Neural cell (in vitro differentiated cells): ENCODE measurements around the gene TNFAIP3.
A peak's percentile ranks its signal among the peaks of the same experiment; 100 is the strongest.

Experiments
- EP300 ChIP-seq: fragments of 450-650 bp; conservative IDR thresholded peaks from 2 replicates; pipeline ENCODE4 v1.6.1; 2014; ENCODE audit warnings: antibody characterized with exemption, mild to moderate bottlenecking, moderate library complexity; ENCODE audit not compliant: poor library complexity, severe bottlenecking
- MXI1 ChIP-seq: fragments of 450-650 bp; conservative IDR thresholded peaks from 2 replicates; pipeline ENCODE4 v1.6.1; 2014; ENCODE audit warnings: antibody characterized with exemption, mild to moderate bottlenecking; ENCODE audit not compliant: poor library complexity, severe bottlenecking
- POLR2AphosphoS5 ChIP-seq: IDR thresholded peaks from 2 replicates; pipeline ENCODE4 v1.6.1; 2012
- RAD21 ChIP-seq: fragments of 450-650 bp; conservative IDR thresholded peaks from 2 replicates; pipeline ENCODE4 v1.6.1; 2014; ENCODE audit warnings: antibody characterized with exemption, mild to moderate bottlenecking, moderate library complexity
- TAF1 ChIP-seq: IDR thresholded peaks from 2 replicates; pipeline ENCODE4 v1.6.1; 2012; ENCODE audit warnings: low read depth
- TF ChIP-seq, protein P1 (sequence below): fragments of 450-650 bp; IDR thresholded peaks from 2 replicates; pipeline ENCODE4 v1.5.1; 2014; ENCODE audit warnings: antibody characterized with exemption, mild to moderate bottlenecking, moderate library complexity; ENCODE audit not compliant: poor library complexity, severe bottlenecking

DNA sequence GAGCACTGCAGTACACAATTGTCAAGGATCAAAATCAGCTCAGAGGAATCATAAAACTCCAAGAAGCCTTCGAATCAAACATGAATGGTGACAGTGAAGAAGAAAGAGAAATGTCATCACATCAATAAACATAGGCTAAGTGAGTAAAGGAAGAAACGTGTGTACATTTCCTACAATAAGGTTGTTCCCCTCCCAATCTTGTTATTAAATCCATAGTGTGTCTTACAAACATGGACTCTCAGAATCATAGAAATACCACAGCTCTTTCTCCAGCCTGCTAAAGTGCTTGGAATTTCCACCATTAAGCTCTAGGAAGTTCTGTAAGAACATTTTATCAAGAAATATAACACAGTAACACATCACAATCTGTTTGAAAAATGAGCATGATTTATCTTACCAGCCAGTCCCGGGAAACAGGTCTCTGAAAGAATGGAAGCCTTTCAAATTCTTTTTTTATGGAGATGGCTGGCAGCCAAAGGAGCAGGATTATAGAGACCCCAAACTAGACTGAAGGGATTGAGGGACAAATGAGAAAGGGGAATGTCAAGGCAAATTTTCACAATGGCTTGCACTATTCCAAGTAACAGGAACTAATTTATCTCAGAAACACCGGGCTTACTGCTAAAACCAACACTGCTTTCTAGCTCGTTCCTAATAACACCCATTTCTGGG lies 4.5 kb upstream of the TNFAIP3 start:
- TF ChIP-seq, protein P1, sequence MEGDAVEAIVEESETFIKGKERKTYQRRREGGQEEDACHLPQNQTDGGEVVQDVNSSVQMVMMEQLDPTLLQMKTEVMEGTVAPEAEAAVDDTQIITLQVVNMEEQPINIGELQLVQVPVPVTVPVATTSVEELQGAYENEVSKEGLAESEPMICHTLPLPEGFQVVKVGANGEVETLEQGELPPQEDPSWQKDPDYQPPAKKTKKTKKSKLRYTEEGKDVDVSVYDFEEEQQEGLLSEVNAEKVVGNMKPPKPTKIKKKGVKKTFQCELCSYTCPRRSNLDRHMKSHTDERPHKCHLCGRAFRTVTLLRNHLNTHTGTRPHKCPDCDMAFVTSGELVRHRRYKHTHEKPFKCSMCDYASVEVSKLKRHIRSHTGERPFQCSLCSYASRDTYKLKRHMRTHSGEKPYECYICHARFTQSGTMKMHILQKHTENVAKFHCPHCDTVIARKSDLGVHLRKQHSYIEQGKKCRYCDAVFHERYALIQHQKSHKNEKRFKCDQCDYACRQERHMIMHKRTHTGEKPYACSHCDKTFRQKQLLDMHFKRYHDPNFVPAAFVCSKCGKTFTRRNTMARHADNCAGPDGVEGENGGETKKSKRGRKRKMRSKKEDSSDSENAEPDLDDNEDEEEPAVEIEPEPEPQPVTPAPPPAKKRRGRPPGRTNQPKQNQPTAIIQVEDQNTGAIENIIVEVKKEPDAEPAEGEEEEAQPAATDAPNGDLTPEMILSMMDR, result no peak
- TF ChIP-seq TAF1, result no peak
- TF ChIP-seq POLR2AphosphoS5, result peak; percentile 26
- no peak for TF ChIP-seq RAD21
- TF ChIP-seq EP300, result peak; percentile 24
- no peak for TF ChIP-seq MXI1
